ENCODE results near the gene PPA1.

The PPA1 gene

GRCh38 chr10:70271996-70272924 is 39.0 kb upstream of the PPA1 start:
- DNase-seq (ENCODE audit: extremely low spot score), result no peak
- ChIA-PET POLR2A (interaction anchor here (1.0 kb wide), 1 partner anchor 133 kb away, joined by 3 read pairs; no protein-coding TSS in a partner anchor), CTCF (interaction anchor here (0.6 to 5.3 kb wide), 28 partner anchors 7 to 175 kb away, joined by 3 to 39 read pairs (median 4); partner anchors contain the start of genes NPFFR1 and TYSND1)
- no peak for TF ChIP-seq CTCF (IDR thresholded peaks at IDR 0.05; ENCODE audit: control extremely low read depth, extremely low read depth, low read depth, missing control alignments)

- ChIA-PET CTCF (interaction anchor here (1.1 to 5.3 kb wide), 9 partner anchors 13 to 155 kb away, joined by 3 to 39 read pairs (median 7); partner anchors contain the start of gene NPFFR1), POLR2A (no interaction called here)
- TF ChIP-seq CTCF (IDR thresholded peaks at IDR 0.05; ENCODE audit: control extremely low read depth, extremely low read depth, low read depth, missing control alignments), result no peak
- no peak for DNase-seq (ENCODE audit: extremely low spot score)
Observed at GRCh38 chr10:70270952-70271351, 37.7 kb upstream of the PPA1 start.

- DNase-seq (ENCODE audit: extremely low spot score), result no peak
- no peak for TF ChIP-seq CTCF (IDR thresholded peaks at IDR 0.05; ENCODE audit: control extremely low read depth, extremely low read depth, low read depth, missing control alignments)
- CTCF ChIA-PET, result interaction anchor here (1.0 to 2.2 kb wide), 8 partner anchors 12 to 192 kb away, joined by 3 to 11 read pairs (median 4); no protein-coding TSS in a partner anchor
- POLR2A ChIA-PET, result no interaction called here
Observed at GRCh38 chr10:70269741-70270140, 36.5 kb upstream of the PPA1 start.

- POLR2A ChIA-PET, result no interaction called here
- no peak for TF ChIP-seq CTCF (IDR thresholded peaks at IDR 0.05; ENCODE audit: control extremely low read depth, extremely low read depth, low read depth, missing control alignments)
- DNase-seq (ENCODE audit: extremely low spot score), result no peak
- CTCF ChIA-PET, result interaction anchor here (0.9 to 2.7 kb wide), 6 partner anchors 9 to 193 kb away, joined by 3 to 19 read pairs (median 5); no protein-coding TSS in a partner anchor
Observed at GRCh38 chr10:70268376-70268775, 35.1 kb upstream of the PPA1 start.

GRCh38 chr10:70267161-70267933 is 34.1 kb upstream of the PPA1 start:
- DNase-seq (ENCODE audit: extremely low spot score), result no peak
- POLR2A ChIA-PET, result no interaction called here
- CTCF ChIA-PET, result interaction anchor here (0.6 to 2.7 kb wide), 11 partner anchors 11 to 99 kb away, joined by 3 to 19 read pairs (median 4); no protein-coding TSS in a partner anchor
- TF ChIP-seq CTCF (IDR thresholded peaks at IDR 0.05; ENCODE audit: control extremely low read depth, extremely low read depth, low read depth, missing control alignments), result no peak

- DNase-seq (ENCODE audit: extremely low spot score), result no peak
- ChIA-PET POLR2A (interaction anchor here (0.5 kb wide), 1 partner anchor 27 kb away, joined by 3 read pairs; no protein-coding TSS in a partner anchor), CTCF (interaction anchor here (1.1 to 2.8 kb wide), 8 partner anchors 10 to 98 kb away, joined by 3 to 19 read pairs (median 6); no protein-coding TSS in a partner anchor)
- no peak for TF ChIP-seq CTCF (IDR thresholded peaks at IDR 0.05; ENCODE audit: control extremely low read depth, extremely low read depth, low read depth, missing control alignments)
Observed at GRCh38 chr10:70266701-70267100, 33.5 kb upstream of the PPA1 start.

All from GM10248 (cell line).